HG02884 (cell line): Measurements from ENCODE around the gene ZFP36L1.

Experiments used
- ATAC-seq: cut with Tn5 transposase; IDR thresholded peaks from one replicate; pipeline ENCODE4 v1.9.1; 2021; ENCODE audit warnings: mild to moderate bottlenecking, moderate library complexity; ENCODE audit not compliant: unreplicated experiment

The ZFP36L1 gene

GRCh38 chr14:68785534-68786490, 7.1 kb downstream of the ZFP36L1 start:
- no peak for ATAC-seq

- no peak for ATAC-seq
These were observed 7.8 kb downstream of the ZFP36L1 start for GRCh38 chr14:68784978-68785533.

- ATAC-seq = no peak
These were observed 8.5 kb downstream of the ZFP36L1 start for GRCh38 chr14:68784226-68784910.

GRCh38 chr14:68783408-68784225, 9.2 kb downstream of the ZFP36L1 start:
- no peak for ATAC-seq

- no peak for ATAC-seq
These were observed 10.5 kb downstream of the ZFP36L1 start for GRCh38 chr14:68782091-68782981.

- no peak for ATAC-seq
These were observed 11.5 kb downstream of the ZFP36L1 start for GRCh38 chr14:68781161-68782021.

GRCh38 chr14:68780358-68781160, 12.3 kb downstream of the ZFP36L1 start:
- no peak for ATAC-seq

GRCh38 chr14:68779761-68780323, 13.0 kb downstream of the ZFP36L1 start:
- no peak for ATAC-seq

- ATAC-seq = no peak
These were observed 15.2 kb downstream of the ZFP36L1 start for GRCh38 chr14:68777644-68778043.

GRCh38 chr14:68775614-68776126, 17.2 kb downstream of the ZFP36L1 start:
- ATAC-seq = no peak

GRCh38 chr14:68774771-68775613, 17.9 kb downstream of the ZFP36L1 start:
- ATAC-seq = no peak

GRCh38 chr14:68772761-68773381, 20.0 kb downstream of the ZFP36L1 start:
- ATAC-seq = no peak

GRCh38 chr14:68771631-68772030, 21.2 kb downstream of the ZFP36L1 start:
- no peak for ATAC-seq

GRCh38 chr14:68770553-68771286, 22.1 kb downstream of the ZFP36L1 start:
- ATAC-seq = no peak

GRCh38 chr14:68770051-68770450, 22.8 kb downstream of the ZFP36L1 start:
- no peak for ATAC-seq

- ATAC-seq = no peak
These were observed 24.6 kb downstream of the ZFP36L1 start for GRCh38 chr14:68768316-68768715.
